ENCODE data around the gene GSTP1. TPM values are rescaled to one million over a fixed set of nuclear protein-coding genes. Genes with fewer than 3 reads are reported as not detected.
"Not testable (repeated sequence)": the region's sequence is repeated elsewhere in the genome, so short reads cannot be mapped to it uniquely, and the experiment has no call there.

GSTP1 gene
- total RNA-seq, 1 donor from 2014 or later: 751 TPM

DNA sequence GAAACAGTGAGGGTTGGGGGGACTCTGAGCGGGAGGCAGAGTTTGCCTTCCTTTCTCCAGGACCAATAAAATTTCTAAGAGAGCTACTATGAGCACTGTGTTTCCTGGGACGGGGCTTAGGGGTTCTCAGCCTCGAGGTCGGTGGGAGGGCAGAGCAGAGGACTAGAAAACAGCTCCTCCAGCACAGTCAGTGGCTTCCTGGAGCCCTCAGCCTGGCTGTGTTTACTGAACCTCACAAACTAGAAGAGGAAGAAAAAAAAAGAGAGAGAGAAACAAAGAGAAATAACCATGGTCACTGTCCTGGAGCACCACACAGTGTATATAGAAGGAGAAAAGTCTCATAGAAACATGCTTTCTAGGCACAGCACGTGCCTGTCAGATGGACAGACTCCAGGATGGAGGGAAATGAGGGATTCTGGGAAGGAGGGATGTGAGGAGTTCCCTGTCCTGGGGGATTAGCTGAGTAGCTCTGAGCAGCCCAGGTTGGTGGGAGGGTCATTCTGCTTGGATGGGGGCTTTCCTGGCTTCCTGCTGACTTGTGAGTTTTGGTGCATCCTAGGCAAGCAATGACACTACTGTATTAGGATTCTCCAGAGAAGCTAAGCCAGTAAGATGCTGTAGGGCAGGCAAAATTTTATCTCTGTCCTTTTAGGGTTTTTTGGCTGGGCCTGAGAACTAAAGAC, 3.1 kb downstream of the GSTP1 start:
- Histone ChIP-seq H3K9me3 (no peaks in the 10 kb centered on the region), H3K27ac (no peak overlapping the region), H3K36me3 (peaks cover 21% of the 10 kb centered on the region), H3K27me3 (no peaks in the 10 kb centered on the region), H3K4me3 (no peak overlapping the region), H3K4me1 (peaks cover 17% of the 10 kb centered on the region)
- intact Hi-C loops (cut with DNase I): no loop called here
- TF ChIP-seq CTCF (IDR thresholded peaks at IDR 0.05): no peak
- ATAC-seq (no peak), DNase-seq (no peak)

GRCh38 chr11:67588136-67588503, 4.5 kb downstream of the GSTP1 start:
- intact Hi-C loops (cut with DNase I): no loop called here
- Histone ChIP-seq H3K27me3 (no peaks in the 10 kb centered on the region), H3K9me3 (no peaks in the 10 kb centered on the region), H3K36me3 (peaks cover 21% of the 10 kb centered on the region), H3K4me3 (no peak overlapping the region), H3K27ac (no peak overlapping the region), H3K4me1 (peaks cover 4% of the 10 kb centered on the region)
- DNase-seq: no peak
- ATAC-seq: no peak
- TF ChIP-seq CTCF (IDR thresholded peaks at IDR 0.05): no peak

DNA sequence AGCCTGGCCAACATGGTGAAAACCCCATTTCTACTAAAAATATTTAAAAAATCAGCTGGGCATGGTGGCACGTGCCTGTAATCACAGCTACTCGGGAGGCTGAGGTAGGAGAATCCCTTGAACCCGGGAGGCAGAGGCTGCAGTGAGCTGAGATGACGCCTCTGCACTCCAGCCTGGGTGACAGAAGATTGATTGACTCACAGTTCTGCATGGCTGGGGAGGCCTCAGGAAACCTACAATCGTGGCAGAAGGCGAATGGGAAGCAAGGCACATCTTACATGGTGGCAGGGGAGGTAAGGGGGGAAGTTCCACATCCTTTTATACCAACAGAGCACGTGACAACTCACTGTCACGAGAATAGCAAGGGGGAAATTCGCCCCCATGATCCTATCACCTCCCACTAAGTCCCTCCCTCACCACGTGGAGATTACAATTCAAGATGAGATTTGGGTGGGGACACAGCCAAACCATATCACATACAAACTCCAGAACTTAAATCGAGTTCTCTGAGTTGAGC, 5.3 kb downstream of the GSTP1 start:
- H3K36me3 ChIP-seq: peaks cover 21% of the 10 kb centered on the region
- H3K27ac ChIP-seq; H3K4me3 ChIP-seq; H3K27me3 ChIP-seq; H3K4me1 ChIP-seq; intact Hi-C loops (cut with DNase I); ATAC-seq; H3K9me3 ChIP-seq; DNase-seq: not testable (repeated sequence)

DNA sequence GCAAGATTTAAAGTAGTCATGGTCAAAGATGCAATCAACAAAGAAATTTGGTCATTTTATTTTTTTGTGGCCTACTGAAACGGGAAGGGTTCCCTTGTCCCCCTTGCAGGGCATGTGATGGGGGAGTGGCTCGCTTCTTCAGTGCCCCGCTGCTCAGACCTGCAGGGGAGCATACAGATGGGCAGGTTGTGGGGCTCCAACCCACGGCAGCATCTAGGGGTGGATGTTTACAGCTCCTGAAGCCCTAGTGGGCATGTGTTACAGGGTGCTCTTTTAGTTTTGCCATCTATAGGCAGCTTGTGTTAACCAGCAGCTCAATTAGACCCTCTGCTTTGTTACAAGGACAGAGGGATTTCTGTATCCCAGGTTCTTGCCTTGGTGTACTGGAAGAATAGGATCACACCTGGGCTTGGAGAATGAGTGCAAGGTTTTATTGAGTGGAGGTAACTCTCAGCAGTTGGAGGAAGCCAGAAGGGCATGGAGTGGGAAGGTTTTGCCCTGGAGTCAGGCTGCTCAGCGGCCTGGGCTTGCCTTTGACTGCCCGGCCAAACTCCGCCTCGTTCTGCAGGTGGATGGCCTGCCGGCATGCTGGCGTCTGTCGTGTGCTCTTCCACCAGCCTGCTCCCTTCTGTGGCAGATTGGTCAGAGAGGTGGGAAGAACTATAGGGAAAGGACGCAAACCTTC, 9.4 kb downstream of the GSTP1 start:
- ATAC-seq: no peak
- no peaks in the 10 kb centered on the region for H3K9me3 ChIP-seq
- intact Hi-C loops (cut with DNase I): no loop called here
- no peak for TF ChIP-seq CTCF (IDR thresholded peaks at IDR 0.05)
- DNase-seq: no peak
- H3K36me3 ChIP-seq: peaks cover 4% of the 10 kb centered on the region
- H3K27me3 ChIP-seq: no peaks in the 10 kb centered on the region
- no peak overlapping the region for H3K27ac ChIP-seq
- H3K4me1 ChIP-seq: no peaks in the 10 kb centered on the region
- H3K4me3 ChIP-seq: no peak overlapping the region

GRCh38 chr11:67593565-67593905, 9.9 kb downstream of the GSTP1 start:
- H3K27ac ChIP-seq: no peak overlapping the region

More at GRCh38 chr11:67593565-67593905, 9.9 kb downstream of the GSTP1 start:
- no peak for TF ChIP-seq CTCF (IDR thresholded peaks at IDR 0.05)
- no peak for ATAC-seq
- Histone ChIP-seq H3K27me3 (no peaks in the 10 kb centered on the region), H3K9me3 (no peaks in the 10 kb centered on the region), H3K4me1 (no peaks in the 10 kb centered on the region), H3K4me3 (no peak overlapping the region), H3K36me3 (peaks cover 4% of the 10 kb centered on the region)
- intact Hi-C loops (cut with DNase I): no loop called here
- DNase-seq: no peak
